GM12878 (cell line): ENCODE data around the gene HPS3. TPM values are rescaled to one million over a fixed set of nuclear protein-coding genes. Genes with fewer than 3 reads are reported as not detected.

Experiments
- ATAC-seq: fragments of 200-7000 bp; cut with Tn5 transposase; 3 replicates; pipeline ENCODE4 v1.9.1; 2020; ENCODE audit warnings: mild to moderate bottlenecking, moderate library complexity
- BruUV-seq: library from RNA; stranded (reverse); fragments of 400-500 nt; replicated peaks from 2 replicates; lab custom pipeline; 2021; lab: Mats Ljungman, UMichigan
- CTCF ChIA-PET: fragments of 300-600 bp; sonication (Branson Sonifier 250); formaldehyde crosslinking; extraction: SDS; loops from one replicate; lab custom pipeline; 2021; ENCODE audit warnings: inconsistent platforms; lab: Yijun Ruan, JAX
- POLR2A ChIA-PET: fragments of 350-600 bp; formaldehyde crosslinking; extraction: SDS; loops from one replicate; lab custom pipeline; 2021; ENCODE audit warnings: inconsistent platforms; lab: Charles Lee
- RAD21 ChIA-PET: fragments of 300-600 bp; sonication (Branson Sonifier 250); formaldehyde crosslinking; loops from one replicate; lab custom pipeline; 2023; ENCODE audit warnings: antibody characterized with exemption; ENCODE audit not compliant: unreplicated experiment; lab: Charles Lee
- SMC1A ChIA-PET: fragments of 300-600 bp; sonication (Branson Sonifier 250); formaldehyde crosslinking; loops from one replicate; lab custom pipeline; 2023; ENCODE audit not compliant: unreplicated experiment, uncharacterized antibody; lab: Charles Lee
- DNase-seq: peaks from one replicate; pipeline ENCODE4 v3.0.0-alpha.2; 2011; ENCODE audit warnings: low read depth, low spot score
- FAIRE-seq: peaks from 3 replicates; lab custom pipeline; 2011; peaks lifted over from hg19 to GRCh38; lab: Jason Lieb, UNC
- H2AFZ ChIP-seq: 2 replicates; pipeline ENCODE4 v1.6.0; 2011; ENCODE audit warnings: low read depth, low read length, control low read depth; ENCODE audit not compliant: control insufficient read depth
- H3K27ac ChIP-seq: 2 replicates; pipeline ENCODE4 v1.5.1; 2011; ENCODE audit warnings: control low read depth; ENCODE audit not compliant: control insufficient read depth, insufficient read depth
- H3K27me3 ChIP-seq, 2 experiments: replicated peaks in 1 of 2; 2 replicates each; pipeline versions ENCODE4 v1.6.0 to v1.6.1; 2011; ENCODE audit warnings: low read length in 1 of 2; ENCODE audit not compliant: control insufficient read depth in 2 of 2, insufficient read depth in 2 of 2
- H3K36me3 ChIP-seq, 2 experiments: 2 replicates each; pipeline ENCODE4 v1.5.1; 2011; ENCODE audit warnings: low read length in 1 of 2; ENCODE audit not compliant: control insufficient read depth in 2 of 2, insufficient read depth in 2 of 2
- H3K4me1 ChIP-seq: 2 replicates; pipeline ENCODE4 v1.6.1; 2011; ENCODE audit warnings: mild to moderate bottlenecking, low read length, moderate library complexity, mixed read lengths; ENCODE audit not compliant: control insufficient read depth, insufficient read depth
- H3K4me2 ChIP-seq: 2 replicates; pipeline ENCODE4 v1.6.0; 2011; ENCODE audit warnings: control low read depth; ENCODE audit not compliant: control insufficient read depth, insufficient read depth
- H3K4me3 ChIP-seq: fragments of 200-600 bp; sonication (generic); 2 replicates; pipeline ENCODE4 v1.5.1; 2016
- H3K79me2 ChIP-seq: 2 replicates; pipeline ENCODE4 v1.6.0; 2011; ENCODE audit warnings: low read length; ENCODE audit not compliant: control insufficient read depth, insufficient read depth
- H3K9ac ChIP-seq: 2 replicates; pipeline ENCODE4 v1.8.0; 2011; ENCODE audit warnings: low read length, control low read depth, mixed read lengths; ENCODE audit not compliant: control insufficient read depth, insufficient read depth
- H3K9me3 ChIP-seq: replicated peaks from 3 replicates; pipeline ENCODE4 v1.5.1; 2011; ENCODE audit warnings: mild to moderate bottlenecking, low read length; ENCODE audit not compliant: control insufficient read depth, insufficient read depth
- H4K20me1 ChIP-seq: 2 replicates; pipeline ENCODE4 v1.6.0; 2011; ENCODE audit not compliant: control insufficient read depth, insufficient read depth
- BHLHE40 ChIP-seq, 2 experiments: fragments of 450-650 bp in 1 of 2; IDR thresholded peaks; 2 replicates each; pipeline ENCODE4 v1.6.1; 2011 to 2017; ENCODE audit warnings: low read depth in 2 of 2, borderline replicate concordance in 1 of 2, improper control_type of control experiment in 1 of 2, low read length in 1 of 2, mild to moderate bottlenecking in 1 of 2
- BMI1 ChIP-seq: fragments of 450-650 bp; IDR thresholded peaks from 2 replicates; pipeline ENCODE4 v1.6.1; 2016; ENCODE audit warnings: mild to moderate bottlenecking, moderate library complexity, borderline replicate concordance
- EGR1 ChIP-seq, 2 experiments: IDR thresholded peaks; 1 replicate in 1 of 2; 2 replicates in 1 of 2; pipeline ENCODE4 v1.6.1; 2011 to 2012; ENCODE audit warnings: low read depth in 2 of 2, low read length in 2 of 2, borderline replicate concordance in 1 of 2, mild to moderate bottlenecking in 1 of 2, moderate library complexity in 1 of 2
- IKZF2 ChIP-seq, 2 experiments: fragments of 450-650 bp; IDR thresholded peaks; 2 replicates each; pipeline ENCODE4 v1.6.1; 2017; ENCODE audit warnings: mild to moderate bottlenecking in 2 of 2, moderate library complexity in 2 of 2
- NFXL1 ChIP-seq: fragments of 450-650 bp; IDR thresholded peaks from 2 replicates; pipeline ENCODE4 v1.6.1; 2017; ENCODE audit warnings: antibody characterized with exemption, mild to moderate bottlenecking, borderline replicate concordance
- PAX8 ChIP-seq: fragments of 450-650 bp; IDR thresholded peaks from 2 replicates; pipeline ENCODE4 v1.6.1; 2017; ENCODE audit warnings: mild to moderate bottlenecking, moderate library complexity
- SUPT20H ChIP-seq: IDR thresholded peaks from 2 replicates; pipeline ENCODE4 v1.6.1; 2011; ENCODE audit warnings: low read depth, mild to moderate bottlenecking, low read length, moderate library complexity, borderline replicate concordance; ENCODE audit not compliant: control insufficient read depth
- TAF1 ChIP-seq: IDR thresholded peaks from 2 replicates; pipeline ENCODE4 v1.6.1; 2011; ENCODE audit warnings: mild to moderate bottlenecking, low read depth, low read length, borderline replicate concordance
- TCF12 ChIP-seq: IDR thresholded peaks from 2 replicates; pipeline ENCODE4 v1.6.1; 2011; ENCODE audit warnings: low read depth, mild to moderate bottlenecking, low read length
- TCF3 ChIP-seq: IDR thresholded peaks from 2 replicates; pipeline ENCODE4 v1.6.1; 2012; ENCODE audit warnings: low read depth, mild to moderate bottlenecking, low read length, borderline replicate concordance; ENCODE audit not compliant: insufficient read depth
- ZBTB11 ChIP-seq: fragments of 450-650 bp; formaldehyde crosslinking; IDR thresholded peaks from 2 replicates; pipeline ENCODE4 v1.5.0; 2022; ENCODE audit warnings: mild to moderate bottlenecking, missing genetic modification characterization
- ZNF24 ChIP-seq: fragments of 450-650 bp; IDR thresholded peaks from 2 replicates; pipeline ENCODE4 v1.6.1; 2017; ENCODE audit warnings: antibody characterized with exemption, mild to moderate bottlenecking
- ZNF687 ChIP-seq: fragments of 450-650 bp; IDR thresholded peaks from 2 replicates; pipeline ENCODE4 v1.6.1; 2017; ENCODE audit warnings: mild to moderate bottlenecking, moderate library complexity
- WGBS: methylation state at CpG from one replicate; pipeline ENCODE4 v1.1.6; 2016; ENCODE audit warnings: low lambda C conversion rate; ENCODE audit not compliant: insufficient replicate concordance, insufficient coverage; ENCODE audit errors: missing lambda C conversion rate; 5-methylcytosine and 5-hydroxymethylcytosine counted together
- in situ Hi-C: fragments of 300-500 bp; cut with MboI; formaldehyde crosslinking; loops from 9 replicates; pipeline ENCODE4 v1.14.3; 2018; ENCODE audit warnings: mixed read lengths
- intact Hi-C: fragments of 100-400 bp; cut with micrococcal nuclease; formaldehyde crosslinking; loops from one replicate; pipeline ENCODE4 v1.14.2; 2022; ENCODE audit not compliant: unreplicated experiment
- polyA plus RNA-seq, 11 experiments: library from polyadenylated mRNA; depleted of rRNA in 4 of 11; unstranded in 6 of 11; stranded (reverse) in 5 of 11; fragments of >200 nt; fragmentation: Nextera tagmentation in 4 of 11; fragmentation: Illumina TruSeq in 1 of 11; extraction: Ambion mirVana in 4 of 11; extraction: Trizol in 1 of 11; gene quantifications; 1 replicate in 1 of 11; 2 replicates in 10 of 11; pipeline versions ENCODE4 v1.2.1 to v1.2.3, GENCODE V29; 2011 to 2016; ENCODE audit warnings: inconsistent platforms in 2 of 11, missing spikeins in 2 of 11, low read depth in 1 of 11
- total RNA-seq, 4 experiments: library from RNA; depleted of rRNA in 3 of 4; stranded (reverse); fragments of >200 nt in 3 of 4; fragmentation: Illumina TruSeq in 1 of 4; extraction: Trizol in 1 of 4; gene quantifications; 2 replicates each; pipeline versions ENCODE4 v1.2.1 to v1.2.3, GENCODE V29; 2013 to 2021
- TF ChIP-seq, protein P1 (sequence below): fragments of 450-650 bp; IDR thresholded peaks from 2 replicates; pipeline ENCODE4 v1.6.1; 2017; ENCODE audit warnings: borderline replicate concordance

The HPS3 gene
- total and polyA plus RNA-seq, 10 of the 15 experiments (the other 5 are each of a cell fraction or from before 2014, with no cell fraction given): 2.7 to 26.5 (median 14.8) TPM

DNA sequence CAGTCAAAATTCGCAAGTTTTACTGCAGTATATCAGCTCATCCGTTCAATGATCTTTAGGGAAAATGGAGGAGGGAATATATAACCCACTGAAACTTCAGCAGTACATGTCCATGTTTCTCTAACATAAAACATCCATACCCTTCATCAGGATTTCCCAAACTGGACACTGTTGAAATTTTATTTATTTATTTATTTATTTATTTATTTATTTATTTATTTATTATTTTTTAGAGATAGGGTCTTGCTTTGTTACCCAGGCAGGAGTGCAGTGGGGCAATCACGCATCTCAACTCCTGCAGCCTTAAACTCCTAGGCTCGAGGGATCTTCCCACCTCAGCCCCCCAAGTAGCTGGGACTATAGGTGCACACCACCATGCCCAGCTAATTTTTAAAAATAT lies 28.3 kb upstream of the HPS3 start:
- intact Hi-C loops: no loop called here
- no peak for TF ChIP-seq TAF1
- no peak for TF ChIP-seq PAX8
- no peak for TF ChIP-seq EGR1 (IDR thresholded peaks at IDR 0.05; ENCODE audit: borderline replicate concordance in 1 of 2, low read depth in 2 of 2, low read length in 2 of 2)
- no peak for TF ChIP-seq NFXL1
- no peak for TF ChIP-seq SUPT20H
- no peak for TF ChIP-seq IKZF2 (IDR thresholded peaks at IDR 0.05)
- no peak for TF ChIP-seq TCF3
- no peak for TF ChIP-seq TCF12
- no peak for TF ChIP-seq ZNF687
- TF ChIP-seq BHLHE40 (IDR thresholded peaks at IDR 0.05; ENCODE audit: borderline replicate concordance in 1 of 2, low read depth in 2 of 2, low read length in 1 of 2): no peak
- TF ChIP-seq ZBTB11 (CRISPR knock-in tag): no peak
- TF ChIP-seq BMI1: no peak
- TF ChIP-seq, protein P1, sequence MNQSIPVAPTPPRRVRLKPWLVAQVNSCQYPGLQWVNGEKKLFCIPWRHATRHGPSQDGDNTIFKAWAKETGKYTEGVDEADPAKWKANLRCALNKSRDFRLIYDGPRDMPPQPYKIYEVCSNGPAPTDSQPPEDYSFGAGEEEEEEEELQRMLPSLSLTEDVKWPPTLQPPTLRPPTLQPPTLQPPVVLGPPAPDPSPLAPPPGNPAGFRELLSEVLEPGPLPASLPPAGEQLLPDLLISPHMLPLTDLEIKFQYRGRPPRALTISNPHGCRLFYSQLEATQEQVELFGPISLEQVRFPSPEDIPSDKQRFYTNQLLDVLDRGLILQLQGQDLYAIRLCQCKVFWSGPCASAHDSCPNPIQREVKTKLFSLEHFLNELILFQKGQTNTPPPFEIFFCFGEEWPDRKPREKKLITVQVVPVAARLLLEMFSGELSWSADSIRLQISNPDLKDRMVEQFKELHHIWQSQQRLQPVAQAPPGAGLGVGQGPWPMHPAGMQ: no peak
- TF ChIP-seq ZNF24: no peak

More for the DNA sequence above, 28.3 kb upstream of the HPS3 start:
- Histone ChIP-seq H3K4me3 (no peak overlapping the region), H3K27ac (no peak overlapping the region), H3K4me2 (no peak overlapping the region), H4K20me1 (no peaks in the 10 kb centered on the region), H3K27me3 (no peaks in the 10 kb centered on the region), H3K79me2 (no peaks in the 10 kb centered on the region), H3K9ac (no peak overlapping the region), H2AFZ (no peak overlapping the region), H3K4me1 (no peaks in the 10 kb centered on the region), H3K9me3 (no peaks in the 10 kb centered on the region; the same call in 2 of the 3 replicates), H3K36me3 (no peaks in the 10 kb centered on the region)
- SMC1A ChIA-PET: interaction anchor here (1.0 to 1.2 kb wide), 3 partner anchors 15 to 99 kb away, joined by 3 read pairs; partner anchors contain the start of genes HLTF and HPS3
- DNase-seq (no peak), FAIRE-seq (no peak), ATAC-seq (no peak)
- RAD21 ChIA-PET: no interaction called here
- WGBS: 52% methylated on average over 4 of the region's 4 CpGs
- POLR2A ChIA-PET: no interaction called here
- no TSS peak for BruUV-seq
- CTCF ChIA-PET: interaction anchor here (0.6 to 1.3 kb wide), 2 partner anchors 19 to 22 kb away, joined by 3 to 6 read pairs; no protein-coding TSS in a partner anchor
- in situ Hi-C loops: no loop called here
